Measurements from ENCODE around the gene KCNIP1. TPM values are rescaled to one million over a fixed set of nuclear protein-coding genes. Genes with fewer than 3 reads are reported as not detected.

The KCNIP1 gene
- polyA plus RNA-seq, 1 donor: 2.4 TPM

DNA sequence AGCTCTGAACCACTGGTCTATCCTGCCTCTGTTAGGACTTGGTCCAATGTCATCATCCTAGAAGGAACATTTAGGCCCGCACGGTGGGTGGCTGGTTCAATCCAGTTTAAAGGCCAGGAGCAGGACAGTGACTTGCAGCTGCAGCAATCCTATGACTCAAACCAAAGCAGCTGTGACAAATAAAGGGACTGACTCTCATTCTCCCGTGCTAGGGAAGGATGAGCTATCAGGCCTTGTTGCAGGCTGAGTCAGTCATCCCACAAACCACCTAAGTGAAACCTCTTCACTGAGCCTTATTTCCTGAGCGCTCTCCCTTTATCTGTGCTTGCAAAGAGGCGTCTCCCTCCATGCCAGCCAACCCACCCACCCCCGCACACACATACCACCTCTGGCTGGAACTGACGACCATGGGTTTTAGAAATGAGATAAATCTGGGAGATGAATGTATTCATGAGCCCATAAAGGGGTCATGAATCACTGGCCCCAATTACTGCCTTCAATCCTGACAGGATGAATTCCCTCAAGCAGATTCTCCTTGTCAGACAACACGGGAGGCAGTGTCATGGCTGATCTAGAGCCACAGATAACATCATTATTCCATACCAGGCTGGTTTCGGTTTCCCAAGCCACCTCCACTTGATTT is 93.4 kb downstream of the KCNIP1 start:
- no peak for DNase-seq (ENCODE audit: low read depth)

DNA sequence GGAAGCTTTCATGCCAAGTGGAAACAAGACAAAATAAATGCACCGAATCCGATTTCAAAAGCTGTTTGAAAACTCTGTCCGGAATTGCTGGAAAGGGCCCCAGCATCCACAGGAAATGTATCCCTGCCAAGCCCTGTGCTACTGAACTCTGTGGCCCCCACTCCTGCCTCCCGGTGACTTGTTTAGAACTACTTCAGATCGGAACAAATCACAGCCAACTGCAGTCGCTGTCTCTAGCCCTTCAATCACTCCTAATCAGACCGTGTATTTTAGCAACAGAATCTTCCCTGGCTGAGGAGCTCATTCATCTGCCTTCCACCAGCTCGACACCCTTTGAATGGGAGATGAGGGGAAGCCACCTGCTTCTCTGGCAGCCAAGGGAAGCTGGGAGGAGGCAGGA is 94.1 kb downstream of the KCNIP1 start:
- no peak for DNase-seq (ENCODE audit: low read depth)

DNA sequence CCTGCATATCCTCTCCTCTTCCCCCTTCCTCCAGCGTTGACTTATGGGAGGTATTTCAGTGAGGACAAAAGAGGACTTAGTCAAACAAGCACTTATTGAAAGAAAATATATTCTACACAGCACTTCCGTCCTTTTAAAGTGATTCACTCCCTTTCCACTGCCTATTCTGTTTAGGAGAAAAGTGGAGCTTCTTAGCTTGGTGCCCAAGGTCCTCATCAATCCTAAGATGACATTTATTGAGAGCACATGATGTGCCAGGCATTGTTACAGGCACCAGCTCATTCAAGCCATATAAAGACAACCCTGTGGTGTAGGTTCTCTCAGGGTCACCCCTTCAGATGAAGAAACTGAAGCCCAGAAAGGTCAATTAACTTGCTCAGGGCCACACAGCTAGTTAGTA is 95.9 kb downstream of the KCNIP1 start:
- DNase-seq (ENCODE audit: low read depth): no peak

DNA sequence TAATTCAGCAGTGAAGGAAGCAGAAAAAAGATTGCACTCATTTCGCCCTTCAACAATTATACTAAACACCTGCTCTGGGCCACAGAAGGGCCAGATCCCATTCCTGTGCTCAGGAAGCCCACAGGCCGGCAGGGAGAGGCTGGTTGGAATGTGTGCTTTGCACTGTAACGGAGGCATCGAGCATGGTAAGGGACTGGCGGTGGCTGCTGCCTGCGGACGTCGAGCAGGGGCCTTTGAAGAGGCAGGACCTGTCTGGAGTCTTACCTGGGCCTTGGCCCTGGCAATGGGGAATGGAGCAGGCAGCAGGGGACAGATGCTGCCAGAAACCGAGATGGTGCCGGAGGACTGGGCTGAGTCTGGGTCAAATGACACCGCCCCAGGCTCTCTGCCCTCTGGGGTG is 97.8 kb downstream of the KCNIP1 start:
- DNase-seq (ENCODE audit: low read depth): no peak

DNA sequence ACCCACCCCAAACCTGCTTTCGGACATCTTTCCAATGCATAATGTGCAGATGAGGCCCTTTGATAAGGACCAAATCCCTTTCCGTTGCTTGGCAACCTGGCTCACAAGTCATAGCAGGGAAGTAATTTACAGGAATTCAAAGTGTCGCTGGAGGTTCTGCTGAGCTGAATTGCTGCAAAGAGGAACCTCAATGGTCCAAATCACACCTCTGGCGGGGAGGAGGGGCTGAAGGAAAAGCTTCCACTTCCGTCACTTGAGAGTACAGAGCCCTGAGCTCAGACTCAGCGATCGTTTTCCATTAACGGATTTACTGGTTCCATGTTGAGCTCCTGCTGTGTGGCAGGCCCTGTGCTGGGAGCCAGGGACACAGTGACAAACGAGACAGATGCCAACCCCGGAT is 99.3 kb downstream of the KCNIP1 start:
- DNase-seq (ENCODE audit: low read depth): no peak

DNA sequence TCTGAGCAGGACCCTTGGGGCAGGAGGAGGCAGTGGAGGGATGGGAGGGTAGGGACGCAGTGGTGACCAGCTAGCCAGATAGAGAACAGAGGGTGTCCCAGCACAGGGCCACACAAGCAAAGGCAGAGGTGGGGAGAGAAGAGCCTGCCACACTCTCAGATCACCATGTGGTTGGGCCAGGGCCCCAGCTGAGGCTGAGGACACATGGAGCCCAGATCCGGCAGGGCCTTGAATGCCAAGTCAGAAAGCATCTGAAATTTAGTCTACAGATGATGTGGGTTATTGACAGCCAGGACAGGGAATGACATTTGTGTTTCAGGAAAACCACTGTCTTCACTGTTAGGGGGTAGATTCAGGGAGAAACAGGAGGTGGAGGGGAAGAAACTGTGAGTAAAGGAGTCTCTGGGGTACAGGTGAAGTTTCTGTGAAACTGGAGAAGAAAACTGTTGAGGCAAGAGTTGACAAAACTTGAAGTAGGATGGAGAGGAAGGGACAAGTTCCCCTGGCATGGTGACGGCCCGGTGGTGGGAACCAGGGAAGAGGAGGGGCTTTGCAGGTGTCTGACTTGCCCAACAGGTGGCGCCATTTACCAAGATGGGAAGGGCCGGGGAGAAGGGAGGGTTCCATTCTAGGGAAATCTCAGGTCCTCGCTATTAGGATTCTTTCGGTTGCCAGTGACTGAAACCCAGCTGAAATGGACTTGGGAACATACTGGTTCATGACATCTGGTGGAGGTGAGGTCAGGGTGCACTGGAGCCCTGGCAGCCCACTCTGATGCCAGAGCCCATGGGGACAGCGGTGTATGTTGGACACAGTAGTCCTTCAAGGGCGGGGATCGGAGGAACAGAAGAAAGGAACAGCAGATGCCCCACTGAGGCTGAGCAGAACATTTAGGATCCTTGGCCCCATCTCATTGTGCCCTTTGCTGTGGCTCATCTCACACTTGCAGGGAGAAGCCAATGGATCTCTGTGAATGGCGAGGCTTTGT is 100.1 kb downstream of the KCNIP1 start:
- DNase-seq (ENCODE audit: low read depth): no peak

DNA sequence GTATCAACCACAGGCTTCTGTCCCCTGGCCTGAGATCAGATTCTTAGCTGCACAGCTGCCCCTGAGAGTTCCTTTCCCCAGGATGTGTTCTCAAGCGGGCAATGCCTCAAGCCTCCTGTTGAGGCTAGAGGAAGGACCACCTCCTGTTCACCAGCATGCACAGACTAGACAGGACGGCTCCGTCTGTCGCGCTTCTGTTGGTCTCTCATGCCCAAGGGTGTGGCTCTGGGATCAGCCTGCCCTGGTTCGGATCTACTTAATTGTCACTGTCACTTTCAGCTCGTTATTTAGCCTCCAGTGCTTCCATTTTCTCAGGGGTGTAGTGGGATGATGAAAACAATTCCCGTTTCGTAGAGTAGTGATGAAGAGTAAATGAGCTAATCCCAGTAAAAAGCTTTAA is 103.1 kb downstream of the KCNIP1 start:
- no peak for DNase-seq (ENCODE audit: low read depth)

DNA sequence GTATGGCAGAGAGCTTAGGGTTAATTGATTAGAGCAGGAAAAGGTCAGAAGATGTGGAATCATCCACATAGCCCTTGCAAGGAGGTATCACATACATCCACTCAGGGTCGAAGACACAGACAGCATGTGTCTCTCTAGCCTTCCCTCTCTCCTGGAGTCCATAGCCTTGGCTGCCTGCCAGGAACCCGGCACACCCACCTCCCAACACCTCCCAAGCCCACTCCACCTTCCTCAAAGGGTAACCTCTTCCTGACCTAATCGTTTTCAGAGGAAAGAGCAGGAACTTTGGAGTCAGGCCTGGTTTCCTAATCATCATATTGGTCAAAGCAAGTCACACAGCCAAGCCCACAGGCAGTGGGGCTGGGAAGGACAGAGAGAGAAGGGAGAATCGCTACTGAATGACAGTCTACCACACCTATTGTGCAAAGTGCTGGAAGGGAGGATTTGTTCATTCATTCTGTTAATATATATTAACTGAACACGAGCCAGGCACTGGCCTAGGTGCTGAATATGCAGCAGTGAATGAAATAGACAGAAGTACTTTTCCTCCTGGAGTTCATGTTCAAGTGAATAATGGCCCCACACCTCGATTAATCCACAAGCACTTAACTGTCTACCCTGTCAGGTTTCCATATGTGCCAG is 107.8 kb downstream of the KCNIP1 start:
- DNase-seq (ENCODE audit: low read depth): no peak

DNA sequence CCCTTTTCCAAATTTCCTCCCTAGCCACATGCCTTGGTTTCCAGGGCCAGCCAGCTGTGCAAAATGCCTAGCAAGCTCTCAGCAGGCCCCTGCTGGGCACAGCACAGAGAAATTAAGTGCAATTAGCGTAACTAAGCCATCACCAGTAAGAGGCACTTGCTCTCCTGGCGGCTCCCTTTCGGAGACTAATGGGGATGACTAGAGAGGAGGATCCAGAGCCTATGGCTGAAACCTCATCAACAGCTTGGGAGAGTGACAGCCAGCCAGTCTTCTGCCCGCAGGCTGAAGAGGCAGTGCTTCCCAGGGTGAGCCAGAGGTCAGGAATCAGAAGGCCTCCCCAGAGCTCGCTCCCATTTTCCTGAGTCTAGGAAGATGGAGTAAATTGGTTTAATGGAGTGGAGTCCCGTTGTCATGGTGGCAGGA is 108.4 kb downstream of the KCNIP1 start:
- no peak for DNase-seq (ENCODE audit: low read depth)

DNA sequence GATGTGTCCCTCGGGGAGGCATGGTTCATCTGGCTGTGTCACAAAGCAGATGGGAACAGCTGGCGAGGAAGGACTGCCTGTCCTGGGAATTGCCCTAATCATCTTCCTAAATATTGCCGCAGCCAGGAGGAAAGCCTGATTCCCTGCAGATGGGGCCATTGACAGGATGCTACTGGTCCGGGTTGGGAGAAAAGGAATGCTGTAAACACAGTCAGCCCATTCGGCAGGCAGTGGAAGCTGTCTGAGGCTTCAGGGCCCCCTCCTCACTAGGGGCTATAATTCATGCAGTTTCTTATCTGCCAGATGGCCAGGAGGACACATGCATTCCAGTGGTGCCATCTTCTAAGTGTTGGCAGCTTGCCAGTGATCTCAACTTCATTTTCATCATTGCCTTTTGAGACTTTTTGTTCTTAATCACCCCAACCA is 110.3 kb downstream of the KCNIP1 start:
- no peak for DNase-seq (ENCODE audit: low read depth)

DNA sequence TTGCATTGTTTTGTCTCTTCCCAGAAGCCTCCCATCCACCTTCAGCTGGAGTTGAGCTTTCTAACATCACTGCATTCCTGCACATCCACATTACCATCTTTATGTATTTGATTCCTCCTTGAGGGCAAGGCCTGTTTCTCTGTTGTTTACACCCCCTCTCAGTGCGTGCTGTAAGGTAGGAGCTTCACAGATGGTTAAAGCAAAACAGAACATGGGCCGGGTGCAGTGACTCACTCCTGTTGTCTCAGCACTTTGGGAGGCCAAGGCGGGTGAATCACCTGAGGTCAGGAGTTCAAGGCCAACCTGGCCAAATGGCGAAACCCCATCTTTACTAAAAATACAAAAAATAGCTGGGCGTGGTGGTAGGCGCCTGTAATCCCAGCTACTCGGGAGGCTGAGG is 110.9 kb downstream of the KCNIP1 start:
- no peak for DNase-seq (ENCODE audit: low read depth)

DNA sequence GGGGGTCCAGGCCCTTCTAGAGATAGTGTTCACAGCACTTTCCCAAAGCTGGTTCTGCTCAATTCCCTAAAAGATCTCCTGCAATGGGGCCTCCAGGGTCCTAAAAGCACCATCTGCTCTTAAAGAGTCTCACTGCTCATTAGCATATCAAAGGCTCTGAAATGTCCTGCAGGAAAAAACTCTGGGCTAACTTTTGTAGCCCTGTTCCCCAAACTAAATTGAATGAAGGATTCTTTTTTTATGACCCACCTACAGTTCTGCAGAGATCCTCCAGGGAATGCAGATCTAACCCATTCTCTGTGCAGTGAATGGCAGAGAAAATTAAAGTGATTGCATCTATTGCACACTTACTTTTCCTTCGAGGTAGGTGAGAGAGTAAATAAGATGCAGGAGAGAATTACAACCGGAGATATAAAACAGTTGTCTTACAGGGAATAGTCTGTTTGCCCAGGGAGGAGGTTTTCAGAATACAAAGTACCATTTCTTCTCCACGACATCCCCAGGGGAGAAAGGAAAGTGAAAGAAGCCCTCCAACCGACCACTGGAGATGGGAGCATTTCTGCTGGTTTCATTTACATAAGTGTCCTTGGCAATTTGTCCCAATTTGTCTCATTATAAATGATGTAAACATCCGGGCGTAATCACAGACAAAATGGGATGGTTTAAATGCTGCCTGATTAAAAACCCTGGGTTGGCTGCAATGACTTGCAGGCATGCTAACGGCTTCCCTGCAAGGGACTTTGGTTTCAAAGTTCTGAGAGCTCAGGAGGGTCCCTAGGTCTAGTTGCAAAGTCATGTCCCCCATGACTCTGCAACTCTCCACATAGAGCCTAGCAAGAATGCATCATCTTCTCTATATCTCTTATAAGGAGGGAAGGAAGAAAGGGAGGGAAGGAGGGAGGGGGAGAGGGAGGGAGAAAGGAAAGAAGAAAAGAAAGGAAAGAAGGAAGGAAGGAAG is 114.0 kb downstream of the KCNIP1 start:
- no peak for DNase-seq (ENCODE audit: low read depth)

DNA sequence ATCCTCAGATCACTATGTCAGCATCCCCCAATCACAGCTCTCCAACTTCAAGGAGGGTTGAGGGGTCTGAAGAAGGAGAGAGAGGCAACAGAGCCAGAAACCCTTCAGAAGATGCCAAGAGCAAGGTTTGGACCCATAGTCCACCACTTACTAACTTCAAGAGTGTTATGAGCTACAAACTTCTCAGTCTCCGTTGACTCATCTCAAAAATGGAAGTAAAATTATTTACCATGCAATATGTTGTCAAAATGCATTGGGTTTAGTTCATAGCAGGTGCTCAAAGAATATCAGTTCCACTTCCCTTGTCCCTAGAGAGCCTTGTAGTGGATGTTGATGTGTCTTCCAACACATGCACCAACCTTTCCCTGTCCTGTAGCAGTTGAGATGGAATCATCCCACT is 116.0 kb downstream of the KCNIP1 start:
- DNase-seq (ENCODE audit: low read depth): no peak

DNA sequence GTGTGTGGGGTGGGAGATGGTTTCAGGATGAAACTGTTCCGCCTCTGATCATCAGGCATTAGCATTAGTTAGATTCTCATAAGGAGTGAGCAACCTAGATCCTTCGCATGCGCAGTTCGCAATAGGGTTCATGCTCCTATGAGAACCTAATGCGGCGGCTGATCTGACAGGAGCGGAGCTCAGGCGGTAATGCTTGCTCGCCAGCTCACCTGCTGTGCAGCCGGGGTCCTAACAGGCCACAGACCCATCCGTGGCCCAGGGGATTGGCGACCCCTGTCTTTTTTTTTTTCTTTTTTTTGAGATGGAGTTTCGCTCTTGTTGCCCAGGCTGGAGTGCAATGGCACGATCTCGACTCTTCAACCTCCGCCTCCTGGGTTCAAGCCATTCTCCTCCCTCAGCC is 119.1 kb downstream of the KCNIP1 start:
- DNase-seq (ENCODE audit: low read depth): no peak

DNA sequence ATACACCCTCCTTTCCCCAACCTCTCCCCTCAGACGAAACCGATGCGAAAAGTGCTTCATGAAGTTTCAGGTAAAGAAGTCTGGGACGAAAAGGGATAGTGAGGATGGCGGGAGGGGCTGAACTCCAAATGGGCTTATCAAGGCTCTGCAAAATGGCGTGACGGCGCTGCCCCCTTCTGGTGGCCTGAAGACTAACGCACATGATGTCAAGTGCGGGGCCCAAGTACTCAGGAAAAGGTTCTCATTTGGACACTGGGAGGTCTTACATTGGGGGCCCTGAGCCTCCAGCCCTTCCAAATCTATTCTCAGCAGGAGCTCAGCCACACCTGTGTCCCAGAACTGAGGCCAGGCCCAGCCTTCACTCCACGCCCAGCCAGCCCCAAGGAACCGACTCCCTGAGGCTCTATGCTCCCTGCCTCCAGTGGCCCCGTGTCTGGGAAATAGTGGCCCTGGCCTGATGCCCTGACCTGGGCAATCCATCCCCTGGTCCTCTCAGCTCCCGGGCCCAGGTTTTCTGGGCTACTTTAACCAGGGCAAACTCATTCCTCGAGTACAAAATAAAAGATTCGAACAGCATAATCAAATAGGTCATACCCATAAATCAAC is 119.9 kb downstream of the KCNIP1 start:
- DNase-seq (ENCODE audit: low read depth): no peak

DNA sequence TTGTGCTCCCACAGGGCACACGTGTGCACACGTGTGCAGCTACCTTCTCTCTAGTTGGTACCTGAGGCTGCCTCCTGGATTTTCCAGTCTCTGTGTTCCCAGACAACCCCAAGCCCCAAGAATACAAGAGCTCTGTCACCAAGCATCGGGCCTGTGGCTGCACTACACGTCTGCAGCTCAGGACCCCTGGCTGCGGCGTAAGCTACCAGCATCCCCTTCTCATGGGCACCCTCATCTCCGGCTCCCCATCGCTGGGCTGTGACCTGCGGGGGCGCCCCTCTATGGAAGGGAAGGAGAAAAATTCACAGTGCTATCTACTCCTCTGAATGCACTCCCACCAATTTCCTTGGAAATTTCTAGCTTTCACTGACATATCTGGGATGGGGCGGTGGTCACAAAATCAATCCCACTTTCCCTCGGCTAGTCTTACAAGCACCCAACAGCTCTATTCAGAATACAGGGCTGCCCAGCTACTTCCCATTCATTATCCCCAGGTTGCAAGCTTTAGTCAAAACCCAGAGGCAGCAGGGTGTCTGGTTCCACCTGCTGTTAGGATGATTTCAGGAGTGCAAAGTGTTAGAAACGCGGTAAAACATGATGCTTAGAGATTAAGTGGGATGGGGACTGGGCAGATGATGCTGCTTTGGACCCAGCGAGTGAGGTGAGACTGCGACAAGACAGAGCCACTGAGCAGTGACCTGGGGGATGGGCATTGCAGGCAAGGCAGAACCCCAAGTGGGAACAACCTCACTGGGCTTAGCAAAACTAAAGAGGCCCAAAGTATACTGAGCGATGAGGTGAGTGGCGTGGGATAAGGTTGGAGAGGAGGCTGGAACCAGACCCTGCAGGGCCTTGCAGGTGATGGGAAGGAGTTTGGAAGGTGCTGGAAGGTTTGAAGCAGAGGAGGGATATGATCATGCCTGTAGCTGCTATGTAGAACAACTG is 121.7 kb downstream of the KCNIP1 start:
- no peak for DNase-seq (ENCODE audit: low read depth)

DNA sequence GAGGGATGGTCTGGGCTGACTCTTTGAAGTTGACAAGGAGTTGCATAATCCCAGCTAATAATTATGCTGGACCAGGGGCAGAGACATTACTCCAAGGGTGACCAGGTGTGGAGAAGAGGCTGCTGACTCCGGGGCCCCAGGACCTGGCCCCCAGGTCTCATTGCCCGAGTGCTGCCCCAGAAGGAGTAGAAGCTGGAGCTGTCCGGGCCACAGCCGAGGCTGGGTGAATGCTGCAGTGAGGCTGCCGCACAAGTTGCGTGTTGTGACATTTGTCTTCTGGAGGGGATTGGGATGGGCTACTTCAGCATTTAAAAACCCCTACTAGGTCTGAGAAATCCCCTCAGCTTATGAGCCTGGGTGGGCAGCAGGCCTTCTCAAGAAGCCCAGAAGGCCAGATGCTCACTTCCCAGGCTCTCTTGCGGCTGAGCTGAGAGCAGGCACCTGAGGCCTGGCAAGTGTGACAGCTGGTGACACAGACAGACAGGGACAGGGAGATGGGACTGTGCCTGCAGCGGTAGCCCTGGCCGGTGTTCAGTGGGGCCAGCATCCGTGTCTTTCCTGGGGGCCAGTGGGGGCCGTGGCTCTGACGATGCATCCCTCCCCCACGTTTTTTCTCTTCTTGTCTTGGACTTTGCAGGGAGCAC is 122.8 kb downstream of the KCNIP1 start:
- no peak for DNase-seq (ENCODE audit: low read depth)

DNA sequence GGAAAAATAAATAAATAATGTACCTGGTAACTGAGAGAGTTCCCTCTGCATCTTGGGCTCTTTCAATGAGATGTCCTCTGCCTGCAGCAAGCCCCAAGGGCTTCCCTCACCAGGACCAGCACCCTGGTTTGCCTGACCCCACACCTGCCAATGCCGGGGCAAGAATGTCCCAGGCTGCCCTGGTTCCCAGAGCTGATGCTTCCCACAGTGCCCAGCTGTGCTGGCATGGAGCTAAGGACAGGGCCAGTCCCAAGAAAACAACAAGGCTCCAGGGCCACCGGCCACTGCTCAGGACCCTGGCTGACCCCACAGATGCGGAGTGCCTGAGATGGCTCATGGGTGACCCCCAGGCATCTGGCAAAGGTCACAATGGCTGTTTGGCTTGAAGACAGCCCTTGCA is 123.5 kb downstream of the KCNIP1 start:
- no peak for DNase-seq (ENCODE audit: low read depth)

DNA sequence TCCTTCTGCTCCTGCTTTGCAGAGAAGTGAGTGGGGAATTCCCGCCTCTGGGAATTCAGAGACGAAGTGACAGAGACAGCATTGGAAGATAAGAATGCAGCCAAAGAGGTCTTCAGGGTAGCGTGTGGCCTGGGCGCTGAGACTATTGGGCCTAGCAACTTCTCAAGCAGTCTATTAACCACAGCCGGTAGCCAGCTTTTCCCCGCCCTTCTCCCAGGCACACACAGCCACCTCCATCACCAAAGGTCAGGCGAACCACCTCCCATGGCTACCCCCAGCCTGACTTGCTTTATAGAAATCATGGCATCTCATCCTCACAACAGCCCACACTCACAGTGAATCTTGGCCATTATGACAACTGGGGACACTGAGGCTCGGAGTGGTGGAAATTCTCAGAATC is 124.2 kb downstream of the KCNIP1 start:
- no peak for DNase-seq (ENCODE audit: low read depth)
